HEK293 (cell line): Measurements from ENCODE around the gene CYB5RL.
A peak's percentile ranks its signal among the peaks of the same experiment; 100 is the strongest.

Experiments
- CTCF ChIA-PET: fragments of 350-600 bp; formaldehyde crosslinking; extraction: SDS; loops from one replicate; lab custom pipeline; 2021; ENCODE audit warnings: antibody characterized with exemption; lab: Yijun Ruan, JAX
- POLR2A ChIA-PET: fragments of 300-600 bp; formaldehyde crosslinking; extraction: SDS; loops from one replicate; lab custom pipeline; 2020; ENCODE audit warnings: antibody characterized with exemption, inconsistent platforms; lab: Yijun Ruan, JAX
- H3K27ac ChIP-seq: fragments of 200-500 bp; sonication (Bioruptor generic); 2 replicates; pipeline ENCODE4 v1.5.1; 2014; ENCODE audit warnings: low read depth, low read length, control low read depth, inconsistent platforms; ENCODE audit errors: extremely low read depth
- H3K36me3 ChIP-seq, 2 experiments: fragments of 200-500 bp in 1 of 2; sonication (Bioruptor generic) in 1 of 2; 1 replicate in 1 of 2; 2 replicates in 1 of 2; pipeline ENCODE4 v1.5.1; 2014 to 2017; ENCODE audit warnings: inconsistent platforms in 2 of 2, low read length in 2 of 2; ENCODE audit not compliant: control insufficient read depth in 2 of 2, insufficient read depth in 1 of 2
- H3K4me1 ChIP-seq: fragments of 200-500 bp; sonication (Bioruptor generic); 2 replicates; pipeline ENCODE4 v1.5.1; 2014; ENCODE audit warnings: mild to moderate bottlenecking, low read length, inconsistent platforms; ENCODE audit not compliant: control insufficient read depth, insufficient read depth
- H3K4me3 ChIP-seq: 2 replicates; pipeline ENCODE4 v1.5.1; 2011; ENCODE audit warnings: low read depth, mild to moderate bottlenecking, control low read depth, low read length, moderate library complexity
- H3K9me3 ChIP-seq: fragments of 200-500 bp; sonication (Bioruptor generic); 2 replicates; pipeline ENCODE4 v1.5.1; 2014; ENCODE audit warnings: low read depth, low read length, inconsistent platforms; ENCODE audit not compliant: control insufficient read depth, insufficient read depth
- EGR2 ChIP-seq: fragments of 450-650 bp; formaldehyde crosslinking; IDR thresholded peaks from 2 replicates; pipeline ENCODE4 v1.5.1; 2016; ENCODE audit warnings: low read depth, missing biosample characterization, missing genetic modification characterization
- HOXD13 ChIP-seq: sonication (generic); formaldehyde crosslinking; IDR thresholded peaks from 2 replicates; pipeline ENCODE4 v1.8.0; 2022; ENCODE audit warnings: missing genetic modification reagents, borderline replicate concordance
- ZFP37 ChIP-seq: fragments of 450-650 bp; formaldehyde crosslinking; IDR thresholded peaks from 2 replicates; pipeline ENCODE4 v1.5.1; 2016; ENCODE audit warnings: missing biosample characterization, missing genetic modification characterization
- ZFP69B ChIP-seq: fragments of 450-650 bp; formaldehyde crosslinking; IDR thresholded peaks from 2 replicates; pipeline ENCODE4 v1.5.1; 2016; ENCODE audit warnings: missing biosample characterization, missing genetic modification characterization
- ZIC2 ChIP-seq: fragments of 450-650 bp; formaldehyde crosslinking; IDR thresholded peaks from 2 replicates; pipeline ENCODE4 v1.5.1; 2016; ENCODE audit warnings: missing biosample characterization, missing genetic modification characterization
- ZNF133 ChIP-seq: fragments of 450-650 bp; formaldehyde crosslinking; IDR thresholded peaks from 2 replicates; pipeline ENCODE4 v1.5.1; 2016; ENCODE audit warnings: missing biosample characterization, missing genetic modification characterization
- ZNF138 ChIP-seq: fragments of 450-650 bp; formaldehyde crosslinking; IDR thresholded peaks from 2 replicates; pipeline ENCODE4 v1.5.1; 2016; ENCODE audit warnings: missing biosample characterization, missing genetic modification characterization, borderline replicate concordance
- ZNF175 ChIP-seq: fragments of 450-650 bp; formaldehyde crosslinking; IDR thresholded peaks from 2 replicates; pipeline ENCODE4 v1.5.1; 2016; ENCODE audit warnings: missing biosample characterization, missing genetic modification characterization
- ZNF416 ChIP-seq: fragments of 450-650 bp; formaldehyde crosslinking; IDR thresholded peaks from 2 replicates; pipeline ENCODE4 v1.5.1; 2016; ENCODE audit warnings: missing biosample characterization, missing genetic modification characterization
- ZNF510 ChIP-seq: fragments of 450-650 bp; formaldehyde crosslinking; IDR thresholded peaks from 2 replicates; pipeline ENCODE4 v1.5.1; 2018; ENCODE audit warnings: mild to moderate bottlenecking, missing genetic modification characterization, missing biosample characterization; ENCODE audit not compliant: insufficient replicate concordance
- ZNF707 ChIP-seq: fragments of 450-650 bp; formaldehyde crosslinking; IDR thresholded peaks from 2 replicates; pipeline ENCODE4 v1.5.1; 2016; ENCODE audit warnings: missing biosample characterization, missing genetic modification characterization
- ZNF768 ChIP-seq: fragments of 450-650 bp; formaldehyde crosslinking; IDR thresholded peaks from 2 replicates; pipeline ENCODE4 v1.5.1; 2018; ENCODE audit warnings: missing biosample characterization, mild to moderate bottlenecking, missing genetic modification characterization
- ZNF830 ChIP-seq: fragments of 450-650 bp; IDR thresholded peaks from 2 replicates; pipeline ENCODE4 v1.5.0; 2018; ENCODE audit warnings: missing biosample characterization, missing genetic modification characterization, low read depth, mild to moderate bottlenecking, moderate library complexity
- TF ChIP-seq, protein P1 (sequence below): fragments of 450-650 bp; formaldehyde crosslinking; IDR thresholded peaks from 2 replicates; pipeline ENCODE4 v1.5.1; 2016; ENCODE audit warnings: missing biosample characterization, missing genetic modification characterization
- TF ChIP-seq, protein P2 (sequence below): fragments of 450-650 bp; formaldehyde crosslinking; IDR thresholded peaks from 2 replicates; pipeline ENCODE4 v1.5.1; 2016; ENCODE audit warnings: missing biosample characterization, missing genetic modification characterization
- TF ChIP-seq, protein P3 (sequence below): fragments of 450-650 bp; IDR thresholded peaks from 2 replicates; pipeline ENCODE4 v1.5.1; 2018; ENCODE audit warnings: missing biosample characterization, mild to moderate bottlenecking, missing genetic modification characterization
- TF ChIP-seq, protein P4 (sequence below): fragments of 450-650 bp; formaldehyde crosslinking; IDR thresholded peaks from 2 replicates; pipeline ENCODE4 v1.5.1; 2017; ENCODE audit warnings: missing biosample characterization, missing genetic modification characterization

CYB5RL gene

DNA sequence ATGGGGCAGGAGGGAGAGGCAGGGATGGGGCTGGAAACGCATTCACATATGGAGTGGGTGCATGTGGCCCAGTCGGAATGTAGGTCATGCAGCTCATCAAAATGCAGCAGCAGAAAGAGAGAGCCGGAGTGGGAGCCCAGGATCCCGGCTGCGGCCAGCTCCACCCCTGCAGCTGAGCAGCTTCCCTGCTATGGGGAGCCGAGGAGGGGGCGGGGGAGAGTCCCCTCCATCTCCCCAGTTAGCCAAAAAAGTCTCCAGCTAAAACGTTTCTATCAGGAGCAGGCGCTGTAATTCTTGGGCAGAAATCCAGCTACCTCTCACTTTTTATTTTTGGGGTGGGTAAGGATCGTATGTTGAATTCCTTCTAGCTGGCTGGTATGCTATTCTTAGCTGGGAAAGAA, 39.8 kb upstream of the CYB5RL start:
- H3K4me1 ChIP-seq: no peaks in the 10 kb centered on the region
- TF ChIP-seq ZNF707 (tag by site-specific recombination) (no peak), ZNF416 (tag by site-specific recombination) (no peak), ZFP37 (no peak), ZNF510 (tag by site-specific recombination) (no peak), ZNF175 (tag by site-specific recombination) (no peak), HOXD13 (CRISPR knock-in tag) (no peak), ZFP69B (tag by site-specific recombination) (no peak), ZNF133 (tag by site-specific recombination) (no peak)
- TF ChIP-seq, protein P1, sequence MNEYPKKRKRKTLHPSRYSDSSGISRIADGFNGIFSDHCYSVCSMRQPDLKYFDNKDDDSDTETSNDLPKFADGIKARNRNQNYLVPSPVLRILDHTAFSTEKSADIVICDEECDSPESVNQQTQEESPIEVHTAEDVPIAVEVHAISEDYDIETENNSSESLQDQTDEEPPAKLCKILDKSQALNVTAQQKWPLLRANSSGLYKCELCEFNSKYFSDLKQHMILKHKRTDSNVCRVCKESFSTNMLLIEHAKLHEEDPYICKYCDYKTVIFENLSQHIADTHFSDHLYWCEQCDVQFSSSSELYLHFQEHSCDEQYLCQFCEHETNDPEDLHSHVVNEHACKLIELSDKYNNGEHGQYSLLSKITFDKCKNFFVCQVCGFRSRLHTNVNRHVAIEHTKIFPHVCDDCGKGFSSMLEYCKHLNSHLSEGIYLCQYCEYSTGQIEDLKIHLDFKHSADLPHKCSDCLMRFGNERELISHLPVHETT: no peak
- TF ChIP-seq, protein P2, sequence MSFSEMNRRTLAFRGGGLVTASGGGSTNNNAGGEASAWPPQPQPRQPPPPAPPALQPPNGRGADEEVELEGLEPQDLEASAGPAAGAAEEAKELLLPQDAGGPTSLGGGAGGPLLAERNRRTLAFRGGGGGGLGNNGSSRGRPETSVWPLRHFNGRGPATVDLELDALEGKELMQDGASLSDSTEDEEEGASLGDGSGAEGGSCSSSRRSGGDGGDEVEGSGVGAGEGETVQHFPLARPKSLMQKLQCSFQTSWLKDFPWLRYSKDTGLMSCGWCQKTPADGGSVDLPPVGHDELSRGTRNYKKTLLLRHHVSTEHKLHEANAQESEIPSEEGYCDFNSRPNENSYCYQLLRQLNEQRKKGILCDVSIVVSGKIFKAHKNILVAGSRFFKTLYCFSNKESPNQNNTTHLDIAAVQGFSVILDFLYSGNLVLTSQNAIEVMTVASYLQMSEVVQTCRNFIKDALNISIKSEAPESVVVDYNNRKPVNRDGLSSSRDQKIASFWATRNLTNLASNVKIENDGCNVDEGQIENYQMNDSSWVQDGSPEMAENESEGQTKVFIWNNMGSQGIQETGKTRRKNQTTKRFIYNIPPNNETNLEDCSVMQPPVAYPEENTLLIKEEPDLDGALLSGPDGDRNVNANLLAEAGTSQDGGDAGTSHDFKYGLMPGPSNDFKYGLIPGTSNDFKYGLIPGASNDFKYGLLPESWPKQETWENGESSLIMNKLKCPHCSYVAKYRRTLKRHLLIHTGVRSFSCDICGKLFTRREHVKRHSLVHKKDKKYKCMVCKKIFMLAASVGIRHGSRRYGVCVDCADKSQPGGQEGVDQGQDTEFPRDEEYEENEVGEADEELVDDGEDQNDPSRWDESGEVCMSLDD: no peak
- TF ChIP-seq, protein P3, sequence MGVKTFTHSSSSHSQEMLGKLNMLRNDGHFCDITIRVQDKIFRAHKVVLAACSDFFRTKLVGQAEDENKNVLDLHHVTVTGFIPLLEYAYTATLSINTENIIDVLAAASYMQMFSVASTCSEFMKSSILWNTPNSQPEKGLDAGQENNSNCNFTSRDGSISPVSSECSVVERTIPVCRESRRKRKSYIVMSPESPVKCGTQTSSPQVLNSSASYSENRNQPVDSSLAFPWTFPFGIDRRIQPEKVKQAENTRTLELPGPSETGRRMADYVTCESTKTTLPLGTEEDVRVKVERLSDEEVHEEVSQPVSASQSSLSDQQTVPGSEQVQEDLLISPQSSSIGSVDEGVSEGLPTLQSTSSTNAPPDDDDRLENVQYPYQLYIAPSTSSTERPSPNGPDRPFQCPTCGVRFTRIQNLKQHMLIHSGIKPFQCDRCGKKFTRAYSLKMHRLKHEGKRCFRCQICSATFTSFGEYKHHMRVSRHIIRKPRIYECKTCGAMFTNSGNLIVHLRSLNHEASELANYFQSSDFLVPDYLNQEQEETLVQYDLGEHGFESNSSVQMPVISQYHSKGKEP: no peak

DNA sequence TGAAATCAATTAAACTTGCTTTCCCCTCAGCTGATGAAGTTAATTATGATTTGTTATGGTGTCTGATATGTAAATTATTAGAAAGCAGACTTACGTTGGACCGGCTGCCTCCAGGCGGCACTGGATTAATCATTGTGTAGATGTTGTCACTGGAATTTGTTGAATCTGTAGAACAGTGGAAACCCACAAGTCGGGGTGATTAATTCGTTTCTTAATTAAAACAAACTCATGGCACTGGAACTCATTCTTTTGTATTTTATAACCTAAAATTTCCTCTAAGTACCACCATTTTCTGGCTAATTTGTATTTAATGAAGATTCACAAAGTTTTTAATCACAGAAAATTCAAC, 39.2 kb upstream of the CYB5RL start:
- no peak overlapping the region for H3K4me3 ChIP-seq
- ChIA-PET POLR2A (no interaction called here), CTCF (interaction anchor here (0.6 kb wide), 2 partner anchors 121 to 436 kb away, joined by 4 read pairs; no protein-coding TSS in a partner anchor)
- H3K36me3 ChIP-seq: peaks cover 0 to 60% of the 10 kb centered on the region in 2 experiments; a peak in 2 of 3 replicates
- H3K27ac ChIP-seq: no peak overlapping the region
- H3K9me3 ChIP-seq: no peaks in the 10 kb centered on the region
- TF ChIP-seq ZNF830 (no peak), ZNF138 (tag by site-specific recombination) (no peak), ZNF768 (no peak)
- H3K4me1 ChIP-seq: no peaks in the 10 kb centered on the region

More for the DNA sequence above, 39.8 kb upstream of the CYB5RL start:
- Histone ChIP-seq H3K27ac (no peak overlapping the region), H3K9me3 (no peaks in the 10 kb centered on the region), H3K36me3 (peaks cover 0 to 60% of the 10 kb centered on the region in 2 experiments; a peak in 2 of 3 replicates), H3K4me3 (no peak overlapping the region)
- CTCF ChIA-PET: interaction anchor here (0.5 to 0.6 kb wide), 3 partner anchors 10 to 435 kb away, joined by 3 to 4 read pairs (median 4); no protein-coding TSS in a partner anchor
- POLR2A ChIA-PET: no interaction called here

DNA sequence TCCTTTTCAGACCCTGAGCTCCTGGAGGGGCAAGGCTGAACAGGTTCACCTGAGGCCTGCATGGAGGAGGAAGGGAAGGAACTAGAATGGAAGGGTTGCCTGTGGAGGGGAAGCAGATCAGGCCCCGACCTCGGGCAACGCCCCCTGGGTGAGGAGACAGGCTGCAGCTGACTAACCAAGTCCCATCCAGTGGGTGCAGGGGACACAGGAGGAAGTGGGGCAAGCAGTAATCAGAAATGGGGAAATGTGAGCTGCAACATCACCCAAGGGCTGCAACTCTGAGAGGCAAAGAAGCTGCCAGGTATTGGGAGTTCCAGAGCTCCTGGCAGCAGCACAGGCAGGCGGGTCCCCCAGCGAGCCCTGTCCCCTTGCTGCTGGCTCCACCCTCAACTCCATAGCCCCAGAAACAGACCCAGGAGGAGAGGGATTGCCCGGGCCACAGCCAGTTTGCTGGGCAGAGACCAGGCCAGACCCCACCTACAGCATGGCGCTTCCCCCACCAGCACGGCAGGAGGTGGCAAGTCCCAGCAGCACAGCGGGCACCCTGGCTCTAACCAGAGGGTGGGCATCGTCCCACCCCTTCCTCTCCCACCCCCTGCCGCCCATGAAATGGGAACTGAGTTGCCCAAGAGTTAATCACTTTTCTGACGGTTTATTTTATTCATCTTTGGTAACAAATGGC, 38.7 kb upstream of the CYB5RL start:
- Histone ChIP-seq H3K4me3 (no peak overlapping the region), H3K9me3 (no peaks in the 10 kb centered on the region), H3K27ac (no peak overlapping the region), H3K36me3 (peaks cover 0 to 56% of the 10 kb centered on the region in 2 experiments; a peak in 2 of 3 replicates), H3K4me1 (no peaks in the 10 kb centered on the region)
- POLR2A ChIA-PET: no interaction called here
- TF ChIP-seq, protein P4, sequence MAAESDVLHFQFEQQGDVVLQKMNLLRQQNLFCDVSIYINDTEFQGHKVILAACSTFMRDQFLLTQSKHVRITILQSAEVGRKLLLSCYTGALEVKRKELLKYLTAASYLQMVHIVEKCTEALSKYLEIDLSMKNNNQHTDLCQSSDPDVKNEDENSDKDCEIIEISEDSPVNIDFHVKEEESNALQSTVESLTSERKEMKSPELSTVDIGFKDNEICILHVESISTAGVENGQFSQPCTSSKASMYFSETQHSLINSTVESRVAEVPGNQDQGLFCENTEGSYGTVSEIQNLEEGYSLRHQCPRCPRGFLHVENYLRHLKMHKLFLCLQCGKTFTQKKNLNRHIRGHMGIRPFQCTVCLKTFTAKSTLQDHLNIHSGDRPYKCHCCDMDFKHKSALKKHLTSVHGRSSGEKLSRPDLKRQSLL (tag by site-specific recombination): no peak
- TF ChIP-seq ZIC2 (tag by site-specific recombination) (peak; percentile 49), EGR2 (tag by site-specific recombination) (0 out of 2 replicates have a peak, but pooled peaks have one; percentile 6)
- CTCF ChIA-PET: interaction anchor here (0.7 kb wide), 1 partner anchor 15 kb away, joined by 4 read pairs; no protein-coding TSS in a partner anchor
